Stimulated activated CD4-positive, alpha-beta T cell treated with anti-CD3 and anti-CD28 coated beads, Interleukin-1b, Interleukin-23, amount 100 ng/mL, for 4 hours (primary cell): Measurements from ENCODE around the gene SIN3B.
"Not testable (repeated sequence)": the region's sequence is repeated elsewhere in the genome, so short reads cannot be mapped to it uniquely, and the experiment has no call there.

ENCODE experiments used
- DNase-seq, 2 donors: peaks; one replicate each; pipeline ENCODE4 v3.0.0-alpha.2; 2020; ENCODE audit warnings: low read depth in 2 of 2

Gene SIN3B

GRCh38 chr19:16868423-16869130, 39.4 kb downstream of the SIN3B start:
- DNase-seq, result no peak

GRCh38 chr19:16869331-16869972, 40.3 kb downstream of the SIN3B start:
- DNase-seq, result no peak

- DNase-seq, result no peak
Observed at GRCh38 chr19:16871871-16872270, 42.7 kb downstream of the SIN3B start.

- no peak for DNase-seq
Observed at GRCh38 chr19:16872728-16873127, 43.5 kb downstream of the SIN3B start.

- DNase-seq, result no peak
Observed at GRCh38 chr19:16873594-16873993, 44.4 kb downstream of the SIN3B start.

DNA sequence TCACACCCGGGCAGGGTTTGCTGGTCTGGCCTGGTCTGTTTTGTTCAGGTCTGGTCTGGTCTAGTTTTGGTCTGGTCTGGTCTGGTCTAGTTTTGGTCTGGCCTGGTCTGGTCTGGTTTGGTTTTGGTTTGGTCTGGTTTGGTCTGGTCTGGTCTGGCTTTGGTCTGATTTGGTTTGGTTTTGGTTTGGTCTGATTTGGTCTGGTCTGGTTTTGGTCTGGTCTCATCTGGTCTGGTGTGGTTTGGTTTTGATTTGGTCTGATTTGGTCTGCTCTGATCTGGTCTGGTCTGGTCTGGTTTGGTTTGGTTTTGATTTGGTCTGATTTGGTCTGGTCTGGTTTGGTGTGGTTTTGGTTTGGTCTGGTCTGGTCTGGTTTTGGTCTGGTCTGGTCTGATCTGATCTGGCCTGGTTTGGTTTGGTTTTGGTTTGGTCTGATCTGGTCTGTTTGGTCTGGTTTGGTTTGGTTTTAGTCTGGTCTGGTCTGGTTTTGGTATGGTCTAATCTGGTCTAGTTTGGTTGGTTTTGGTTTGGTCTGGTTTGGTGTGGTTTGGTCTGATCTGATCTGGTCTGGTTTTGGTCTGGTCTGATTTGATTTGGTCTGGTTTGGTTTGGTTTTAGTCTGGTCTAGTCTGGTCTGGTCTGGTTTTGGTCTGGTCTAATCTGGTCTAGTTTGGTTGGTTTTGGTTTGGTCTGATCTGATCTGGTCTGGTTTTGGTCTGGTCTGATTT, 45.2 kb downstream of the SIN3B start:
- no peak for DNase-seq

GRCh38 chr19:16874978-16875299, 45.7 kb downstream of the SIN3B start:
- DNase-seq, result not testable (repeated sequence)

DNA sequence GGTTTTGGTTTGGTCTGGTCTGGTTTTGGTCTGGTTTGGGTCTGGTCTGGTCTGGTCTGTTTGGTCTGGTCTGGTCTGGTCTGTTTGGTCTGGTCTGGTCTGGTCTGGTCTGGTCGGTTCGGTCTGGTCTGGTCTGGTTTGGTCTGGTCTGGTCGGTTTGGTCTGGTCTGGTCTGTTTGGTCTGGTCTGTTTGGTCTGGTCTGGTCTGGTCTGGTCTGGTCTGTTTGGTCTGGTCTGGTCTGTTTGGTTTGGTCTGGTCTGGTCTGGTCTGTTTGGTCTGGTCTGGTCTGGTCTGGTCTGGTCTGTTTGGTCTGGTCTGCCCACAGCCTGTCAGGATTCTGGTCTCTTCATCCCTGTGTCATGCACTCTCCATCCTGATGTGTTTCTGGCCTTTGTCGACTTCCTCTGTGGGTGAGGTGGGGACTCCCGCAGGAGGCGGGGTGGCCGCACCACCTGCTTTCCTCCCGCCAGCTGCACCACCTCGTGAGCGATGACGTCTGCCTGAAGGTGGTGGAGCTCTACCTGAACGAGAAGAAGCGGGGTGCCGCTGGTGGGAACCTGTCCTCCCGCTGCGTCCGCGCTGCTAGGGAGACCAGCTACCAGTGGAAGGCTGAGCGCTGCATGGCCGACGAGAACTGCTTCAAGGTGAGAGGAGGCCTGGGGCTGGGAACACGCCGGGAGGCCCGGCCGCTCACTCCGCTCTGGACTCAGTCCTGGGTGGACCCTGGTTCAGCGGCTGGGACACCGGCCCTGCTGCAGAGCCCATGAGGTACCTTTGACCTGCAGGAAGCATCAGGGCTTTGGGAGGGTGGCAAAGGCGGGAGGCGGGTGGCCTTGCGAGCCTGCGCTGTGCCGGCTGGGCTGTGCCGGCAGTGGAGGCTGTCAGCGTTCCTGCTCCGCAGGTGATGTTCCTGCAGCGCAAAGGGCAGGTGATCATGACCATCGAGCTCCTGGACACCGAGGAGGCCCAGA, 46.7 kb downstream of the SIN3B start:
- no peak for DNase-seq

- DNase-seq, result no peak
Observed at GRCh38 chr19:16876904-16877361, 47.7 kb downstream of the SIN3B start.

DNA sequence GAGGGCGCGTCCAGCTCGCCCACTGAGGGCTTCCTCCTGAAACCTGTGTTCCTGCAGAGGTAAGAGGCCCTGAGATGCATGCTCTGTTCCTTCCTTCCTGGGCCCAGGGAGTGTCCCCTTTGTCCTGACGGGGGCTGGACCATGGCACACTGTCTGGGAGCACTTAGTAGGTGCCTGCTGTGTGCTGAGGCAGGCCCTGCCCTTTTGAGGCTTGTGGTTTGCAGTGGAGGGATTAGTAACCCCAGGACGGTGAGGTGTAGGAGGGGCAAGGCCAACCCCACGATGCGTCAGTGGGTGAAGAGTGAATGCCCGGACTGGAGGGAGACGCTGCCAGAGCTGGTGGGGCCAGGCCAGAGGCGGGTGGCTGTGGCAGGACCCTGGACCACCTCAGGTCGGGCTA, 48.4 kb downstream of the SIN3B start:
- DNase-seq, result no peak

GRCh38 chr19:16878181-16878965, 49.2 kb downstream of the SIN3B start:
- no peak for DNase-seq

GRCh38 chr19:16880884-16881554, 51.8 kb downstream of the SIN3B start:
- DNase-seq, result no peak

GRCh38 chr19:16882146-16882545, 52.9 kb downstream of the SIN3B start:
- DNase-seq, result no peak

GRCh38 chr19:16883522-16883921, 54.3 kb downstream of the SIN3B start:
- no peak for DNase-seq

GRCh38 chr19:16885166-16885565, 56.0 kb downstream of the SIN3B start:
- DNase-seq, result no peak

DNA sequence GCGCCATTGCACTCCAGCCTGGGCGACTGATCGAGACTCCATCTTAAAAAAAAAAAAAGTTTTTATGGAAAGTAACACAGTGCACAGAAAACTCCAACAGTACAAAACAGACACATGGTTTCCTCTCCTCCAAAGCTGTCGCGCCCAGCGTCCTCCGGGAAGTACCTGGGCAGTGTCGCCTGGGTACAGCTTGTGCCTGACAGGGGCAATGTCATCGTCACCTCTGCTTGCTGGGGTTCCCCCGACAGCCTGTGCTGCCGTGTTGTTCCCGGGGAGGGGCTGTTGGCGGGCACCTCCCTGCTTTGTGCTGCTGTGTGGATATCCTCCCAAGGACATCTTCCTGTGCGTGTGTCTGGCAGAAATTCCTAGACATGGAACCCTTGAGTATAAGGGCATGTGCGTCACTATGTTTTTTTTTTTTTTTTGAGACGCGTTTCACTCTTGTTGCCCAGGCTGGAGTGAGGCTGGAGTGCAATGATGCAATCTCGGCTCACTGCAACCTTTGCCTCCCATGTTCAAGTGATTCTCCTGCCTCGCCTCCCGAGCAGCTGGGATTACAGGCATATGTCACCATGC, 57.2 kb downstream of the SIN3B start:
- DNase-seq, result no peak

GRCh38 chr19:16887353-16888265, 58.4 kb downstream of the SIN3B start:
- DNase-seq, result no peak

- no peak for DNase-seq
Observed at GRCh38 chr19:16888629-16889365, 59.6 kb downstream of the SIN3B start, which contains the start of gene F2RL3. Gene F2RL3, plus strand, starts transcription at chr19:16888999. Its CDS starts 191 bp downstream, at chr19:16889190.
